ENCODE data around the gene HCFC1. TPM values are rescaled to one million over a fixed set of nuclear protein-coding genes. Genes with fewer than 3 reads are reported as not detected.
A peak's percentile ranks its signal among the peaks of the same experiment; 100 is the strongest.

The HCFC1 gene
- total RNA-seq, 2 experiments from 2014 or later, result 45.9 to 50.2 TPM

DNA sequence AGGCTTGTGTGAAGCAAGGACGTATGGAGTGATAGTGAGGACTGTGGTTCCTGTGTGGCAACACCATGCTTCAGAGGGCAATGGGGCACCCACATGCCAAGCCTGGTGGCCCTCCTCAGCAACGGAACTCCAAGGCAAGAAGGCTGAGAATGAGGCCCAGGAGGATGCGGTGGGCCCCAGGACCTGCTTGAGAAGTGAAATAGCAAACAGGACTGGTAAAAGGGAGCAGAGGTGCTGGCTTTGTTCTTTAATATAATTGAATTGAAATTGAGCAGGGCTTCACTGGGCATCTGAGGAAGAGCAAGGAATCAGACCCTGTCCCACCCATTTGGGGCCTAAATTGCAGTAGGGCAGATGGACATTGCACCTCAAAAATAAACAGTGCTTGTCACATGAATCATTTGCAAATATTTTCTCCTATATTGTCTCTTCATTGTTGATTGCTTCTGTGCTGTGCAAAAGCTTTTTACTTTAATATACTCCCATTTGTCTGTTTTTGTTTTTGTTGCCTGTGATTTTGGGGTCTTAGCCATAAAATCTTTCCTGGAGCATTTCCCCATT, 3.2 kb upstream of the HCFC1 start:
- Histone ChIP-seq H3K4me1 (ENCODE audit: insufficient read depth, low read length) (peaks cover 25% of the 10 kb centered on the region), H3K36me3 (ENCODE audit: insufficient read depth, low read length) (no peaks in the 10 kb centered on the region), H3K4me3 (ENCODE audit: low read length) (no peak overlapping the region), H3K9me3 (ENCODE audit: control insufficient read depth in 1 of 2, insufficient read depth in 1 of 2, low read length in 2 of 2) (no peaks in the 10 kb centered on the region), H3K27me3 (ENCODE audit: control insufficient read depth in 1 of 2, insufficient read depth in 2 of 2, low read length in 2 of 2) (no peaks in the 10 kb centered on the region), H3K27ac (ENCODE audit: low read depth in 1 of 2, low read length in 2 of 2) (peak overlapping the region; percentile 25 to 40)
- DNase-seq (peak in 2 of 14 experiments; percentile 17 to 20), ATAC-seq (ENCODE audit: poor library complexity) (no peak)
- no peaks in the 10 kb centered on the region for H3K9me3 Mint-ChIP-seq
- intact Hi-C loops (cut with DNase I, micrococcal nuclease), result loop anchor here in 1 of 2 experiments (5.0 kb wide), 1 partner anchor 42 kb away; the partner anchor contains the start of gene IRAK1
- peak overlapping the region; percentile 98 for H3K27ac Mint-ChIP-seq
- peaks cover 25% of the 10 kb centered on the region for H3K4me1 Mint-ChIP-seq (ENCODE audit: low read depth)
- H3K36me3 Mint-ChIP-seq (ENCODE audit: low read depth), result peaks cover 19% of the 10 kb centered on the region
- H3K4me3 Mint-ChIP-seq, result peak overlapping the region; percentile 38
- ChIA-PET POLR2A (interaction anchor here (4.2 kb wide), 1 partner anchor 10 kb away, joined by 26 read pairs; no protein-coding TSS in a partner anchor), CTCF (interaction anchor here (0.9 to 1.0 kb wide), 2 partner anchors 28 to 39 kb away, joined by 3 read pairs; no protein-coding TSS in a partner anchor)
- no peaks in the 10 kb centered on the region for H3K27me3 Mint-ChIP-seq
- TF ChIP-seq CTCF (IDR thresholded peaks at IDR 0.05), result no peak

DNA sequence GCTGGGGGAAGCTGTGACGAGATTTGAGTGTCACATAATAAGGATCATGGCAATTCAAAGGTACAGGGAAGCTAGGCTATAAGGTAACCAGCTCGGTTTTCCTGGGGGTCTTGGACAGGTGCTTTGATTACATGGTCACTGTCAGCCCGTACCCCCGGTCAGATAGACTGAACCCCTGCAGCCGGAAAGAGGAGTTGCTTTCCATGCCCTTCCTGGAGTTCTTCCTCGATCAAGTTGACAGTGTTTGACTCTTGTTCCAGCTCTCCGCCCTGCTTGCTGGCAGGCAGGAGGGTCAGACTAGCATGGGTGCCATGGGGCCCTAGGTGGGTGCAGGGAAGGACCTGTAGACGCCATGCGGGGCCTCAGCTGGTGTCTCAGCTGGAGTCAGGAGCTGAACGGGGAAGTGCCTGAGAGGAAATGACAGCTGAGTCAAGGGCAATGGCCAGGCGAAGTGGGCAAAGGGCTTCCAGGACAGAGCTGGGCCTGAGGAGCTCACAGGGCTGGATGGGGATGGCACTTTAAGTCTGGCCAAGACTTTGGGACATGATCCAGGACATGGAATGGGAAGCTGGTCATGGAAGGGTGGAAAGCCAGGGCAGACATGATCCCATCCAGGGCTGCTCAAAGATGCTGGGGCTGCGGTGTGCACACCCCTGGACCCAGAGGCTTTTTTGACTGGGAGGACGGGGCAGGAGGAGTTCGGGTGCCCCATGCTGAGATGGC, 2.5 kb upstream of the HCFC1 start:
- no peak for ATAC-seq (ENCODE audit: poor library complexity)
- H3K4me1 Mint-ChIP-seq (ENCODE audit: low read depth), result peaks cover 25% of the 10 kb centered on the region
- intact Hi-C loops (cut with DNase I, micrococcal nuclease), result no loop called here
- peak overlapping the region; percentile 68 for H3K4me3 ChIP-seq (ENCODE audit: low read length)
- TF ChIP-seq CTCF (IDR thresholded peaks at IDR 0.05), result no peak
- H3K9me3 ChIP-seq (ENCODE audit: control insufficient read depth in 1 of 2, insufficient read depth in 1 of 2, low read length in 2 of 2), result no peaks in the 10 kb centered on the region
- no peaks in the 10 kb centered on the region for H3K27me3 Mint-ChIP-seq
- H3K36me3 Mint-ChIP-seq (ENCODE audit: low read depth), result peaks cover 19% of the 10 kb centered on the region
- peaks cover 32% of the 10 kb centered on the region for H3K4me1 ChIP-seq (ENCODE audit: insufficient read depth, low read length)
- H3K27ac ChIP-seq (ENCODE audit: low read depth in 1 of 2, low read length in 2 of 2), result peak overlapping the region; percentile 64 to 70
- H3K36me3 ChIP-seq (ENCODE audit: insufficient read depth, low read length), result no peaks in the 10 kb centered on the region
- DNase-seq, result peak in 3 of 14 experiments; percentile 31 to 45 (median 39)
- H3K4me3 Mint-ChIP-seq, result peak overlapping the region; percentile 38
- H3K9me3 Mint-ChIP-seq, result no peaks in the 10 kb centered on the region
- CTCF ChIA-PET, result interaction anchor here (0.6 to 1.0 kb wide), 3 partner anchors 9 to 40 kb away, joined by 3 read pairs; no protein-coding TSS in a partner anchor
- peak overlapping the region; percentile 98 for H3K27ac Mint-ChIP-seq
- H3K27me3 ChIP-seq (ENCODE audit: control insufficient read depth in 1 of 2, insufficient read depth in 2 of 2, low read length in 2 of 2), result no peaks in the 10 kb centered on the region
- POLR2A ChIA-PET, result interaction anchor here (1.1 to 4.2 kb wide), 2 partner anchors 11 to 397 kb away, joined by 3 to 26 read pairs; no protein-coding TSS in a partner anchor

DNA sequence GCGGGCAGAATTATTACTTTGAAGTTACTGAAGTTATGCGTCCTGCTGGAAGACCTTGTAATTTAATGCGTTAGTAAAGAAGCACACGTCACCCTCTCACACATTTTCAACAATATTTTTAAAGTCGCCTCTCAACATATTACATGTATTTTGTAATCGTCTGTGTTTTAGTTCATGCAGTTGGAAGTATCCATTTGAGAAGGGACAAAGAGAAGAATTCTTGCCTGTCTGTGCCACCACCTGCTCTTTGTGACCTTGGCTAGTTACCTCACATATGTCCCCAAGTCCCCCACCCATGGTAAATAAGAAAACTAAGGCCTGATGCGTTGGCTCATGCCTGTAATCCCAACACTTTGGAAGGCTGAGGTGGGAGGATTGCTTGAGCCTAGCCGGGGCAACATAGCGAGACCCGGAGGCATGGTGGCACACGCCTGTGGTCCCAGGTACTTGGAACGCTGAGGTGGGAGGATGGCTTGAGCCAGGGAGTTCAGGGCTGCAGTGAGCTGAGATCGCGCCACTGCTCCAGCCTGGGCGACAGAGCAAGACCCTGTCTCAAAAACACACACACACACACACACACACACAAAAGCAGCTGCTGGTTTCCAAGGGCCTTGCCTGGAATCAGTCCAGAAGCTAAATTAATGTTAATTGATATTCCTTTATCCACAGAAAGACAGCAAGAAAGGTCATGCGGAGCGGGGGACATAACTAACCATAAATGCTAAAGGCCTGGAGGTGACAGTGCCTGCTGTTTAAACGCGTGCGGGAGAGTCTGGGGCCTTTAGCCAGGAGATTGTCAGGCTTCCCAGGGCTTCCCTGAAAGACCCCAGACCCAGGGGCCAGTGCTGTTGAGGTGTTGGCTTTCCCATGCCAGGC, 1.7 kb upstream of the HCFC1 start:
- ATAC-seq (ENCODE audit: poor library complexity) (peak; percentile 1), DNase-seq (peak in 2 of 14 experiments; percentile 19 to 27)
- Histone ChIP-seq H3K27ac (ENCODE audit: low read depth in 1 of 2, low read length in 2 of 2) (peak overlapping the region; percentile 64 to 70), H3K27me3 (ENCODE audit: control insufficient read depth in 1 of 2, insufficient read depth in 2 of 2, low read length in 2 of 2) (no peaks in the 10 kb centered on the region), H3K36me3 (ENCODE audit: insufficient read depth, low read length) (no peaks in the 10 kb centered on the region), H3K4me3 (ENCODE audit: low read length) (peak overlapping the region; percentile 68), H3K4me1 (ENCODE audit: insufficient read depth, low read length) (peaks cover 40% of the 10 kb centered on the region), H3K9me3 (ENCODE audit: control insufficient read depth in 1 of 2, insufficient read depth in 1 of 2, low read length in 2 of 2) (no peaks in the 10 kb centered on the region)
- Mint-ChIP-seq H3K9me3 (no peaks in the 10 kb centered on the region), H3K4me3 (peak overlapping the region; percentile 86), H3K27ac (peak overlapping the region; percentile 98), H3K27me3 (no peaks in the 10 kb centered on the region), H3K4me1 (ENCODE audit: low read depth) (peaks cover 32% of the 10 kb centered on the region), H3K36me3 (ENCODE audit: low read depth) (peaks cover 19% of the 10 kb centered on the region)
- ChIA-PET POLR2A (interaction anchor here (1.1 to 4.2 kb wide), 3 partner anchors 8 to 398 kb away, joined by 3 to 54 read pairs (median 26); no protein-coding TSS in a partner anchor), CTCF (interaction anchor here (0.6 to 1.0 kb wide), 3 partner anchors 9 to 40 kb away, joined by 3 read pairs; no protein-coding TSS in a partner anchor)
- intact Hi-C loops (cut with DNase I, micrococcal nuclease), result loop anchor here in 1 of 2 experiments (1.0 kb wide), 1 partner anchor 8 kb away; no protein-coding TSS in a partner anchor
- no peak for TF ChIP-seq CTCF (IDR thresholded peaks at IDR 0.05)
